GM23338 (cell line): ENCODE measurements around the gene RPL27.

Source experiments
- CREB1 ChIP-seq: fragments of 250-450 bp; sonication (Bioruptor Pico); IDR thresholded peaks from 2 replicates; pipeline ENCODE4 v1.5.0; 2020; ENCODE audit warnings: low read depth, mild to moderate bottlenecking, moderate library complexity
- CTCF ChIP-seq, 2 experiments: fragments of 200-600 bp in 1 of 2; sonication (generic) in 1 of 2; conservative IDR thresholded peaks; 2 replicates each; pipeline versions ENCODE4 v1.5.1 to v1.6.1; 2016 to 2017; ENCODE audit warnings: antibody characterized with exemption in 2 of 2, low read depth in 2 of 2, mild to moderate bottlenecking in 2 of 2, moderate library complexity in 1 of 2
- EZH2 ChIP-seq: fragments of 200-600 bp; sonication (generic); IDR thresholded peaks from one replicate; pipeline ENCODE4 v1.8.0; 2017; ENCODE audit warnings: antibody characterized with exemption, mild to moderate bottlenecking, low read depth; ENCODE audit not compliant: unreplicated experiment
- EZH2phosphoT487 ChIP-seq: fragments of 200-600 bp; sonication (generic); IDR thresholded peaks from one replicate; pipeline ENCODE4 v1.8.1; 2018; ENCODE audit warnings: antibody characterized with exemption; ENCODE audit not compliant: unreplicated experiment
- POLR2AphosphoS5 ChIP-seq: IDR thresholded peaks from 2 replicates; pipeline ENCODE4 v1.6.1; 2016; ENCODE audit warnings: antibody characterized with exemption, low read depth
- REST ChIP-seq: IDR thresholded peaks from one replicate; pipeline ENCODE4 v1.6.1; 2018; ENCODE audit warnings: antibody characterized with exemption; ENCODE audit not compliant: unreplicated experiment

GRCh38 chr17:43010667-43011308, 12.6 kb downstream of the RPL27 start:
- TF ChIP-seq POLR2AphosphoS5 (no peak), EZH2 (no peak), CTCF (conservative IDR thresholded peaks at IDR 0.05; ENCODE audit: low read depth in 2 of 2) (no peak), CREB1 (CRISPR knock-in tag) (no peak), REST (no peak), EZH2phosphoT487 (no peak)
